ENCODE results near the gene LRFN2. TPM values are rescaled to one million over a fixed set of nuclear protein-coding genes. Genes with fewer than 3 reads are reported as not detected.

Gene LRFN2
- polyA plus RNA-seq, 1 donor (not counting 4 experiments of a cell fraction or from before 2014, with no cell fraction given), result not detected

- H4K20me1 ChIP-seq (ENCODE audit: control insufficient read depth, extremely low read depth, insufficient read depth, low read length), result no peaks in the 10 kb centered on the region
- no peaks in the 10 kb centered on the region for H3K36me3 ChIP-seq (ENCODE audit: control insufficient read depth in 2 of 2, extremely low read depth in 1 of 2, insufficient read depth in 2 of 2, low read length in 2 of 2)
- no peaks in the 10 kb centered on the region for H3K9me1 ChIP-seq (ENCODE audit: control insufficient read depth, extremely low read depth, insufficient read depth, low read length)
- H3K9ac ChIP-seq (ENCODE audit: control insufficient read depth, extremely low read depth, insufficient read depth, low read length), result no peak overlapping the region
- H3K27me3 ChIP-seq (ENCODE audit: control insufficient read depth, extremely low read depth, insufficient read depth, low read length), result no peaks in the 10 kb centered on the region
- no peak overlapping the region for H2AFZ ChIP-seq (ENCODE audit: control insufficient read depth, low read length)
- DNase-seq (ENCODE audit: low read depth, low spot score), result no peak
- no peak overlapping the region for H3K4me2 ChIP-seq (ENCODE audit: control insufficient read depth, extremely low read depth, insufficient read depth, low read depth, low read length)
- dilution Hi-C loops (cut with MboI; ENCODE audit: extremely low pct_ligation_motif_present, low sequenced_read_pairs), result no loop called here
- no peak for FAIRE-seq
- no peak overlapping the region for H3K27ac ChIP-seq (ENCODE audit: control insufficient read depth, insufficient read depth, low read length)
- H3K9me3 ChIP-seq (ENCODE audit: control insufficient read depth, low read depth, low read length), result no peaks in the 10 kb centered on the region
- H3K4me1 ChIP-seq (ENCODE audit: control insufficient read depth, extremely low read depth, insufficient read depth, low read length), result no peaks in the 10 kb centered on the region
- no peaks in the 10 kb centered on the region for H3K79me2 ChIP-seq (ENCODE audit: control insufficient read depth, insufficient read depth, low read length)
- H3K4me3 ChIP-seq (ENCODE audit: control insufficient read depth in 2 of 3, extremely low read depth in 1 of 3, insufficient read depth in 2 of 3, low read depth in 1 of 3, low read length in 3 of 3), result no peak overlapping the region
- no peak for TF ChIP-seq EZH2 (IDR thresholded peaks at IDR 0.05; ENCODE audit: low read length)
- TF ChIP-seq, protein P1, sequence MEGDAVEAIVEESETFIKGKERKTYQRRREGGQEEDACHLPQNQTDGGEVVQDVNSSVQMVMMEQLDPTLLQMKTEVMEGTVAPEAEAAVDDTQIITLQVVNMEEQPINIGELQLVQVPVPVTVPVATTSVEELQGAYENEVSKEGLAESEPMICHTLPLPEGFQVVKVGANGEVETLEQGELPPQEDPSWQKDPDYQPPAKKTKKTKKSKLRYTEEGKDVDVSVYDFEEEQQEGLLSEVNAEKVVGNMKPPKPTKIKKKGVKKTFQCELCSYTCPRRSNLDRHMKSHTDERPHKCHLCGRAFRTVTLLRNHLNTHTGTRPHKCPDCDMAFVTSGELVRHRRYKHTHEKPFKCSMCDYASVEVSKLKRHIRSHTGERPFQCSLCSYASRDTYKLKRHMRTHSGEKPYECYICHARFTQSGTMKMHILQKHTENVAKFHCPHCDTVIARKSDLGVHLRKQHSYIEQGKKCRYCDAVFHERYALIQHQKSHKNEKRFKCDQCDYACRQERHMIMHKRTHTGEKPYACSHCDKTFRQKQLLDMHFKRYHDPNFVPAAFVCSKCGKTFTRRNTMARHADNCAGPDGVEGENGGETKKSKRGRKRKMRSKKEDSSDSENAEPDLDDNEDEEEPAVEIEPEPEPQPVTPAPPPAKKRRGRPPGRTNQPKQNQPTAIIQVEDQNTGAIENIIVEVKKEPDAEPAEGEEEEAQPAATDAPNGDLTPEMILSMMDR (optimal IDR thresholded peaks at IDR 0.05 in 1 of 3, IDR thresholded peaks at IDR 0.05 in 1 of 3, conservative IDR thresholded peaks at IDR 0.05 in 1 of 3; ENCODE audit: extremely low read depth in 1 of 3, insufficient read depth in 2 of 3, low read length in 3 of 3), result no peak
Measured at GRCh38 chr6:40509716-40510260, 77.4 kb downstream of the LRFN2 start.

- Histone ChIP-seq H3K4me1 (ENCODE audit: control insufficient read depth, extremely low read depth, insufficient read depth, low read length) (no peaks in the 10 kb centered on the region), H3K36me3 (ENCODE audit: control insufficient read depth in 2 of 2, extremely low read depth in 1 of 2, insufficient read depth in 2 of 2, low read length in 2 of 2) (no peaks in the 10 kb centered on the region), H3K27ac (ENCODE audit: control insufficient read depth, insufficient read depth, low read length) (no peak overlapping the region), H3K79me2 (ENCODE audit: control insufficient read depth, insufficient read depth, low read length) (no peaks in the 10 kb centered on the region), H3K4me3 (ENCODE audit: control insufficient read depth in 2 of 3, extremely low read depth in 1 of 3, insufficient read depth in 2 of 3, low read depth in 1 of 3, low read length in 3 of 3) (no peak overlapping the region), H4K20me1 (ENCODE audit: control insufficient read depth, extremely low read depth, insufficient read depth, low read length) (no peaks in the 10 kb centered on the region), H3K9me1 (ENCODE audit: control insufficient read depth, extremely low read depth, insufficient read depth, low read length) (no peaks in the 10 kb centered on the region), H2AFZ (ENCODE audit: control insufficient read depth, low read length) (no peak overlapping the region), H3K9me3 (ENCODE audit: control insufficient read depth, low read depth, low read length) (no peaks in the 10 kb centered on the region), H3K27me3 (ENCODE audit: control insufficient read depth, extremely low read depth, insufficient read depth, low read length) (no peaks in the 10 kb centered on the region), H3K4me2 (ENCODE audit: control insufficient read depth, extremely low read depth, insufficient read depth, low read depth, low read length) (no peak overlapping the region), H3K9ac (ENCODE audit: control insufficient read depth, extremely low read depth, insufficient read depth, low read length) (no peak overlapping the region)
- dilution Hi-C loops (cut with MboI; ENCODE audit: extremely low pct_ligation_motif_present, low sequenced_read_pairs), result no loop called here
- no peak for DNase-seq (ENCODE audit: low read depth, low spot score)
- no peak for TF ChIP-seq EZH2 (IDR thresholded peaks at IDR 0.05; ENCODE audit: low read length)
- TF ChIP-seq, protein P1 (optimal IDR thresholded peaks at IDR 0.05 in 1 of 3, IDR thresholded peaks at IDR 0.05 in 1 of 3, conservative IDR thresholded peaks at IDR 0.05 in 1 of 3; ENCODE audit: extremely low read depth in 1 of 3, insufficient read depth in 2 of 3, low read length in 3 of 3), result no peak
- FAIRE-seq, result no peak
Measured at GRCh38 chr6:40509086-40509485, 78.1 kb downstream of the LRFN2 start.
